HG02642 (cell line): ENCODE measurements around the gene ERVFRD-1.
"Not testable (repeated sequence)": the region's sequence is repeated elsewhere in the genome, so short reads cannot be mapped to it uniquely, and the experiment has no call there.

Experiments used
- ATAC-seq: cut with Tn5 transposase; IDR thresholded peaks from one replicate; pipeline ENCODE4 v1.9.1; 2021; ENCODE audit warnings: mild to moderate bottlenecking; ENCODE audit not compliant: unreplicated experiment, poor library complexity

ERVFRD-1 gene

DNA sequence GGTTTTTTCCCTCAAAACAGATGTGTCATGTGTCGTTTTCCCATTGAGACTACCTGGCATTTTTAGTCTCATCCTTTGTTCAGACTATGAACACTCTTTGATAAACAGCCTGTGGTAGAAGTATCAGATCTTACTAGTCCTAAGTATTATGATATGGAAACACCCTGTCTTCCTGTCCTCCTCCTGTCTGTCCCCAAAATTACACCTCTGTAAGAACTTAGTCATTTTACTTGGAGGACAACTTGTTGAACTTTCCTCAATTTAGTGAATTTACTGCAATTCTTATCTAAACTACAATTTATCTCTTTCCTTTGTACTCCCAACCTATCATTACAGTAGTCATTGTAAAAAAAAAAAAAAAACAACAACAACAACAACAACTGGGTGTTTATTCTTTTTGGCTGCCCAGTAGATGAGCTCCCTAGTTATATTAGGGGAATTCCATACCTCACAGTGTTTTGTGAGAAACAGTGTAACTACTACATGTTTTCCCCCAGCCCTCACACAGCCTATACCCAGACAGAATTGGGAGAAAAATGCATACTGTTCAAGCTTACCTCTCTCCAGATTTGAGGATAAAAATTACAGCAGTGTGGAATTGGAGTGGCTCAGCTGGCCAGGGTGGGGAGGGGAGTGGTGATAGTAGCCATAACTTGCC is 18.5 kb upstream of the ERVFRD-1 start:
- ATAC-seq: no peak

DNA sequence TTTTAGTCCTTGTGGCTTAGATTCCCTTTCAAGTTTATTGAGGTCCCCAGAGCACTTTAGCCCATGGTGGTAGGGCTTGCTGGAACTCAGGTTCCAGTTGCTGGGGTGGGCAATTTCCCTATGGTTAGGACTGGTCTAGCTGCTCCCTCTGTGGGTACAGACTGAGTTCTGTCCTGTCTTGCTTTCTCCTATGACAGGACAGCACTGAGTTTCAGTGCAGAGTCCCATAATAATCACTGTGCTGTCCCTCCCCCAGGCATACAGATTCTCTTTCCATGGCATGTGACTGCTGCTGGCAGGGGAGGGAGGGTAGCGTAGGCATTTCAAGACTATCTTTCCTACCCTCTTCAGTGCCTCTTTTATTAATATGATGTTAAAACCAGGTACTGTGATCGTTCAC is 17.1 kb upstream of the ERVFRD-1 start:
- no peak for ATAC-seq

DNA sequence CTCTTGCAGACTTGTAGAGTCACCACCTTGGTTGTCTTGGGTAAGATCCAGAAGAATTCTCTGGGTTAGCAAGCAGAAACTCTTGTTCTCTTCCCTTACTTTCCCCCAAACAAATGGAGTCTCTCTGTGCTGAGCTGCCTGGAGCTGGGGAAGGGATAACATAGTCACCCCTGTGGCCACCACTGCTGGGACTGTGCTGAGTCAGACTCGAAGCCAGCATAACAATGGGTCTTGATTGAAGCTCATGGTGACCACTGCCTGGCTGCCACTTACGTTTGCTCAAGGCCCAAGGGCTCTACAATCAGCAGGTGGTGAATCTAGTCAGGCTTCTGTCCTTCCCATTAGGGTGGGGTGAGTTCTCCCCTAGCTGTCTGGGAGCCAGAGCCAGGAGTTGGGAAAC is 15.4 kb upstream of the ERVFRD-1 start:
- no peak for ATAC-seq

GRCh38 chr6:11123978-11124377 is 12.5 kb upstream of the ERVFRD-1 start:
- no peak for ATAC-seq

DNA sequence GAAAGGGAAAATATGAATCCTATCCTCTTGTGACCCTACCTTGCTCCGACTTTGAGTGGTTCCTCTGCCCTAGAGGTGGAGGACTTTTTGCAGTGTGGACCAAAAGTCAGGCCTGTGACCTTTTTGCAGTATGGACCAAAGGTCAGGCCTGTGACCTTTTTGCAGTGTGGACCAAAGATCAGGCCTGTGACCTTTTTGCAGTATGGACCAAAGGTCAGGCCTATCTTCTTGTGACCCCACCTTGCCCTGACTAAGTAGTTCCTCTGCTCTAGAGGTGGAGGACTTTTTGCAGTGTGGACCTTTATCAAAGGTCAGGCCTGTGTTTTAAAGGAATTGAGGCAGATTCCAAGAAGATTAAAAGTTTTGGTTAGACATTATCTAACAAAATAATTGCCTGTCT is 10.9 kb upstream of the ERVFRD-1 start:
- no peak for ATAC-seq

GRCh38 chr6:11121851-11122250 is 10.3 kb upstream of the ERVFRD-1 start:
- ATAC-seq: no peak

- ATAC-seq: no peak
Observed at GRCh38 chr6:11120271-11121005, 8.9 kb upstream of the ERVFRD-1 start.

DNA sequence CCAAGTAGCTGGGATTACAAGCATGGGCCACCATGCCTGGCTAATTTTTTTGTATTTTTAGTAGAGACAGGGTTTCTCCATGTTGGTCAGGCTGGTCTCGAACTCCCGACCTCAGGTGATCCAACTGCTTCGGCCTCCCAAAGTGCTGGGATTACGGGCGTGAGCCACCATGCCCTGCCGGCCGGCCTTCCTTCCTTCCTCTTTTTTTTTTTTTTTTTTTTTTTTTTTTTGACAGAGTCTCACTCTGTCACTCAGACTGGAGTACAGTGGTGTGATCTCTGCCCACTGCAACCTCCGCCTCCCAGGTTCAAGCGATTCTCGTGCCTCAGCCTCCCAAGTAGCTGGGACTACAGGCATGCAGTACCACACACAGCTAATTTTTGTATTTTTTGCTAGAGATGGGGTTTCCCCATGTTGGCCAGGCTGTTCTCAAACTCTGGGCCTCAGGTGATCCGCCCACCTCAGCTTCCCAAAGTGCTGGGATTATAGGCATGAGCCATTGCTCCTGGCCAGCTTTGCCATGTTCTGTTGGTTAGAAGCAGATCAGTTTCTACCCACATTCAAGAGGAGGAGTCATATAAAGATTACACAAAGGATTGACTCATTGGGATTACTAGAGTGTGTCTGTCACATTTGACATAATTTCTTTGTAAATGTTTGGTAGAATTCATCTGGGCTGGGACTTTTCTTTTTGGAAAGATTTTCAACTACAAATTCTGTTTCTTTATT is 4.4 kb upstream of the ERVFRD-1 start:
- not testable (repeated sequence) for ATAC-seq

GRCh38 chr6:11113038-11113437 is 1.5 kb upstream of the ERVFRD-1 start:
- no peak for ATAC-seq

DNA sequence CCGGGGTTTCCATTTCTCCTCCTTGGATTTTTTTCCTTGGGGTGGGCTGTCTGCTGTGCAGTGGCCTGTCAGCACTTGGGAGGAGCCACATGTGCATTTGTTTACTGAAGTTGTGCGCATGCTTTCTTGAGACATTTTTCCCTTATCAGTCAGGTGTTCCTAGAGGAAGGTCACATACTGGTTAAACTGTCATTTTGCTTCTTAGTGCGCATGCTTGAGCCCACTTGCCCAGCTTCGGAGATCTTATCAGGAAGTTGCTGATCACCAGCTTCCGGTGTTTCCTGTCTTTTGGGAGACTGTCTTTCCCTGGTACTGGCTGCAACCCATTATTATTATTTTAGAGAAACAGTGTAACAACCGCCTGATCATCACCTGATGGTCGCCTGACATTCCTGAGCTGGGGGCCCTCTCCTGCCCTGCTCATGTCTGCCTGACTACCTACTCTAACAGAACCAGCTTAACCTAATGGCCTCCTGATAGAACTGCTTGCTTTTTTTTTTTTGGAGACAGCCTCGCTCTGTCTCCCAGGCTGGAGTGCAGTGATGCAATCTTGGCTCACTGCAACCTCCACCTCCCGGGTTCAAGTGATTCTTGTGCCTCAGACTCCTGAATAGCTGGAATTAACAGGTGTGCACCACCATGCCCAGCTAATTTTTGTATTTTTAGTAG is 378 bp upstream of the ERVFRD-1 start:
- no peak for ATAC-seq

DNA sequence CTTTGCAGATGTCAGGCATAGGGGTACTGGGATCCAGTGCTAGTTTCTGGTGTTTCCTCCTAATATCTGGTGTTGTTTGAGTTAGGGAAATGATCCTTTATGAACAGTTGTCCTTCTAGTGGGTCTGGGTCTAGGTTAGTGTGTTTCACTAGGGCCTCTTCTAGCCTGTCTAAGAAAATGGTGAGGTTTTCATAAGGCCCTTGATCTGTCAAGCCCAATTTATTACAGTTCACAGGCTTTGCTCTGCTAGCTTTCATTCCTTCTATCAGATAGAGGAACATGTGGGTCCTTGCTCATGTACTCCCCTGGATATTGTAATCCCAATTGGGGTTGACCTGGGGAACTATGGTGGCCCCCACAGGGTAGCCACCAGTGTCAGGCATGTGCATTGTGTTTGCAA is 2.8 kb downstream of the ERVFRD-1 start:
- ATAC-seq: no peak

DNA sequence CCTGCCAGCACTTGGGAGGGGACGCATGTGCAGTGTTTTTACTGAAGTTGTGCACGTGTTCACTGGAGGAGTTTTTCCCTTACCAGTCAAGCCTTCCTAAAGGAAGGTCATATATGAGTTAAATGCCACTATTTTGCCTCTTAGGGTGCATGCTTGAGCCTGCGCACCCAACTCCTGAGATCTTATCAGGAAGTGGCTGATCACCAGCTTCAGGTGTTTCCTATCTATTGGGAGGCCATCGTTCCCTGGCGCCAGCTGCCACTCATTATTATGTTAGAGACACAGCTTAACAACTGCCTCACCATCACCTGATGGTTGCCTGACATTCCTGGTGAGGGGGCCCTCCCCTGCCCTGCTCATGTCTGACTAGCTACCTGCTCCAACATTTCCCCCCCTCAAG is 8.5 kb downstream of the ERVFRD-1 start:
- no peak for ATAC-seq

DNA sequence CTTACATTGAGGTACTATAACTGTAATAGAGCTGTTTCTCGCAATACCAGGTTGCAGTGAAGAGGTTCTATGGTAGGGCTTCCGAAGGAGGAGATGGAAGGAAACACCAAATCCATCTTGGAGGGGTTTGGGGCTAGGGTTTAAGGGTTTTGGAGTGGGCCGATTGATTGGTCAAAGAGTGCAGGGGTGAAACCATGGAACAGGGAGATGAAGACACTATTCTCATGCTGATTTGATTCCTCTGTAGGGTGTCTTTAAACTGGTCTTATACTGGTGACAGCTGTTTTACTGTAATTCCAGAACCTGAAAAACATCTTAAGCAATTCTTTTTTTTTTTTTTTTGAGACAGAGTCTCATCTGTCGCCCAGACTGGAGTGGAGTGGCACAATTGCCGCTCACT is 10.1 kb downstream of the ERVFRD-1 start:
- no peak for ATAC-seq

DNA sequence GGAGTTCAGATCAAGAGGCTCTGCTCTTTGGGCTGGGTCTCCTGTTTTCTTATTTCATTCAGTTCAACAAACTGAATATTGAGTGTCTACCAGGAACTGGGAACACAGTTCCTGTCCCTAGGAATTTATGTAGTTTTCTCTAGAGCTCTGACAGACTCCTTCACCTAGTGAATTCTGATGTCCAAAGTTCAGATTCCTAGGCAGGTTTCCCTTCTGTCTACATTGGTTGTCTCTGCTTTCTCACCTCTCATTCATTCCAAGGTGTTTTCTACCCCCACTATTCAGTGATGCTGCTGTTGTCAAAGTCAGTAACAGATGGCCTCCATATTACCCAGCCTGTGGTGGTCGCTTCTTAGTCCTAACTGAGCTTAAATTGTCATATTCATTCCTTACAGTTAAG is 13.5 kb downstream of the ERVFRD-1 start:
- ATAC-seq: no peak

DNA sequence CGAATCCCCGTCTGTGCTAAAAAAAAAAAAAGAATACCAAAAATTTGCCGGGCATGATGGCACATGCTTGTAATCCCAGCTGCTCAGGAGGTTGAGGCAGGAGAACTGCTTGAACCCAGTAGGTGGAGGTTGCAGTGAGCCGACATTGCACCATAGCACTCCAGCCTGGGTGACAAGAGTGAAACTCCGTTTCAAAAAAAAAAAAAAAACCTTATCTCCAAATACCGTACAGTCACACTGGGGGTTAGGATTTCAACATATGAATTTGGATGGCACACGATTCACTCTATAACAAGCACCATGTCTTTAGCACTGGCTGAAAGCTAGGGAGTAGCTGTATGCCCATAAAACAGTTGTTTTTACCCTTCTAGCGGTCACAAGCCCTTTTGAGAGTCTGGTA is 14.0 kb downstream of the ERVFRD-1 start:
- no peak for ATAC-seq

- ATAC-seq: no peak
Observed at GRCh38 chr6:11096109-11096508, 15.4 kb downstream of the ERVFRD-1 start.

GRCh38 chr6:11094941-11095340 is 16.6 kb downstream of the ERVFRD-1 start:
- ATAC-seq: no peak

DNA sequence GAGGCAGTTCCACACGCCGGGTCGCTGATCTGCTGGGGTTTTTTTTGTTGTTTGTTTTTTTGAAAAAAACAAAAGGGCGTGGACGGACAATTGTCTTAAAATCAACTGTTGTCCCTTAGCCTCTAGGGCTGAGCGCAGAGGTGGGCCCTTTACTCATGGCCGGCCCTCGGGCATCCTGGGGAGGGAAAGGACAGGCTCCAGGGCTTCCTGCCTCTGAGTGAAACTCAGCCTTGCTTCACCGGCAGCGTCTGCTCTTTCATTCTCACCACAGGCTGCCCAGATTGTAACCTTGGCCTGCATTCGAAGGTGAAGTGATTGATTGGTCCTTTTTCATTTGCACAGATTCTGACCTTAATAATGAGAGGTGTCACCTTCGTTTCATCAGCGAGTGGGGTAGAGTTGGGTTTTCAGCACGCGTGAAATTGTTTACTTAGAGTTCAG is 17.1 kb downstream of the ERVFRD-1 start:
- ATAC-seq: peak; percentile 38

GRCh38 chr6:11093626-11094410 is 17.7 kb downstream of the ERVFRD-1 start, which contains the start of gene SMIM13:
TSS of gene SMIM13 (plus strand) at chr6:11093834. CDS start at chr6:11094314, 480 bp downstream.
- ATAC-seq: peak; percentile 94

DNA sequence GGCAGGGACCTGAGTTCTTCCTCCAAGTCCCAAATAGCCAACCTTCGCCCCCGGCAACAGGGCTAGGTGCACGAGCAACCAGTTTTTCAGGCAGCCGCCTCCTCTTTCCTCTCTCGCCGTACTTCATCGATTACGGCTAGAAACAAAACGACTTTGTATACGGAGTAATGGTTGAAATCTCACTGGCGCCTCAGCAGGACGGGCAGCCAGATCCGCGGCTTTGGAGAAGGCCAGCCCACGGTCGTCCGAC is 18.2 kb downstream of the ERVFRD-1 start:
- peak; percentile 21 for ATAC-seq
